22Rv1 (cell line): ENCODE measurements around the gene CADM1.

Experiments used
- ZFX ChIP-seq: fragments of 450-650 bp; IDR thresholded peaks from 2 replicates; pipeline ENCODE4 v1.6.1; 2017; ENCODE audit warnings: antibody characterized with exemption, borderline replicate concordance
- TF ChIP-seq, protein P1 (sequence below): fragments of 450-650 bp; IDR thresholded peaks from 2 replicates; pipeline ENCODE4 v1.5.1; 2017; ENCODE audit warnings: mild to moderate bottlenecking

DNA sequence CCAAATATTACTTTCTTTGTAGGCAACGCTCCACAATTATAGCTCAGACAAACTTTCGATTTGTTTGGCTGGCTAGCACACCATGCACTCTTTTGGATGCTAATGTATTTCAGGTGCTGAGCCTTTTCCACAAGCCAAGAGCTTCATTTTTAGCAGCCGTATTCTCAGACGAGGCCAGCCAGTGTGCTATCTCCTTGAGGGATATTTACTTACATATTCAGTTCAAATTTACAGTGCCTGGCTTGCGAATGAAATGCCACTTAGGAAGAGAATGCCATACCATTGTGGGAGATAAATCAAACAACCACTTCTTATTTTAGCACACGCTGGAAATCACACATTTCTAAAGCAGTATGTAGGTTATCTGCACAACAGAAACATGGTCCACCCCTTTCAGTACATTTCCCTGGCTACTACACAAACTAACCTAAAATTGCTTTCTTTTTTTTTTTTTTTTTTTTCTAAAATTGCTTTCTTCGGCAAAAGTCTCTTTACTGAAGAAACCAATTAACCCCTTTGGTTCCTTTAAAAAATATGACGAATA is 236.9 kb downstream of the CADM1 start:
- TF ChIP-seq, protein P1, sequence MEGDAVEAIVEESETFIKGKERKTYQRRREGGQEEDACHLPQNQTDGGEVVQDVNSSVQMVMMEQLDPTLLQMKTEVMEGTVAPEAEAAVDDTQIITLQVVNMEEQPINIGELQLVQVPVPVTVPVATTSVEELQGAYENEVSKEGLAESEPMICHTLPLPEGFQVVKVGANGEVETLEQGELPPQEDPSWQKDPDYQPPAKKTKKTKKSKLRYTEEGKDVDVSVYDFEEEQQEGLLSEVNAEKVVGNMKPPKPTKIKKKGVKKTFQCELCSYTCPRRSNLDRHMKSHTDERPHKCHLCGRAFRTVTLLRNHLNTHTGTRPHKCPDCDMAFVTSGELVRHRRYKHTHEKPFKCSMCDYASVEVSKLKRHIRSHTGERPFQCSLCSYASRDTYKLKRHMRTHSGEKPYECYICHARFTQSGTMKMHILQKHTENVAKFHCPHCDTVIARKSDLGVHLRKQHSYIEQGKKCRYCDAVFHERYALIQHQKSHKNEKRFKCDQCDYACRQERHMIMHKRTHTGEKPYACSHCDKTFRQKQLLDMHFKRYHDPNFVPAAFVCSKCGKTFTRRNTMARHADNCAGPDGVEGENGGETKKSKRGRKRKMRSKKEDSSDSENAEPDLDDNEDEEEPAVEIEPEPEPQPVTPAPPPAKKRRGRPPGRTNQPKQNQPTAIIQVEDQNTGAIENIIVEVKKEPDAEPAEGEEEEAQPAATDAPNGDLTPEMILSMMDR: no peak
- no peak for TF ChIP-seq ZFX
